GM21528 (cell line): Measurements from ENCODE around the gene FBXW10B.
"Not testable (repeated sequence)": the region's sequence is repeated elsewhere in the genome, so short reads cannot be mapped to it uniquely, and the experiment has no call there.

Experiments
- ATAC-seq: cut with Tn5 transposase; IDR thresholded peaks from one replicate; pipeline ENCODE4 v1.9.1; 2021; ENCODE audit warnings: mild to moderate bottlenecking, moderate library complexity; ENCODE audit not compliant: unreplicated experiment, low FRiP score

Gene FBXW10B

GRCh38 chr17:15642014-15642413, 22.5 kb upstream of the FBXW10B start:
- ATAC-seq, result not testable (repeated sequence)

- not testable (repeated sequence) for ATAC-seq
Measured at GRCh38 chr17:15630930-15631453, 11.5 kb upstream of the FBXW10B start.

- ATAC-seq, result not testable (repeated sequence)
Measured at GRCh38 chr17:15629991-15630390, 10.5 kb upstream of the FBXW10B start.

GRCh38 chr17:15623661-15624209, 4.2 kb upstream of the FBXW10B start:
- not testable (repeated sequence) for ATAC-seq

- not testable (repeated sequence) for ATAC-seq
Measured at GRCh38 chr17:15623255-15623654, 3.8 kb upstream of the FBXW10B start.

GRCh38 chr17:15622124-15622523, 2.6 kb upstream of the FBXW10B start:
- not testable (repeated sequence) for ATAC-seq

GRCh38 chr17:15616828-15617227, 2.7 kb downstream of the FBXW10B start:
- not testable (repeated sequence) for ATAC-seq

GRCh38 chr17:15615850-15616249, 3.7 kb downstream of the FBXW10B start:
- not testable (repeated sequence) for ATAC-seq

- not testable (repeated sequence) for ATAC-seq
Measured at GRCh38 chr17:15613111-15613510, 6.4 kb downstream of the FBXW10B start.

GRCh38 chr17:15592960-15593359, 26.5 kb downstream of the FBXW10B start:
- not testable (repeated sequence) for ATAC-seq

GRCh38 chr17:15591986-15592385, 27.5 kb downstream of the FBXW10B start:
- ATAC-seq, result not testable (repeated sequence)

GRCh38 chr17:15590844-15591243, 28.7 kb downstream of the FBXW10B start:
- ATAC-seq, result not testable (repeated sequence)

GRCh38 chr17:15589544-15590536, 29.7 kb downstream of the FBXW10B start:
- ATAC-seq, result not testable (repeated sequence)

GRCh38 chr17:15588017-15588416, 31.5 kb downstream of the FBXW10B start:
- not testable (repeated sequence) for ATAC-seq

- ATAC-seq, result not testable (repeated sequence)
Measured at GRCh38 chr17:15583313-15583712, 36.2 kb downstream of the FBXW10B start.

GRCh38 chr17:15581462-15581861, 38.0 kb downstream of the FBXW10B start:
- ATAC-seq, result not testable (repeated sequence)

- not testable (repeated sequence) for ATAC-seq
Measured at GRCh38 chr17:15576848-15577247, 42.7 kb downstream of the FBXW10B start.

GRCh38 chr17:15574660-15575059, 44.8 kb downstream of the FBXW10B start:
- ATAC-seq, result not testable (repeated sequence)

GRCh38 chr17:15573870-15574269, 45.6 kb downstream of the FBXW10B start:
- ATAC-seq, result not testable (repeated sequence)
